Pulmonary artery endothelial cell (primary cell): ENCODE results near the gene BAHCC1. TPM values are rescaled to one million over a fixed set of nuclear protein-coding genes. Genes with fewer than 3 reads are reported as not detected.

Source experiments
- DNase-seq: peaks from one replicate; pipeline ENCODE4 v3.0.0-alpha.2; 2011; ENCODE audit warnings: low read depth, low spot score
- total RNA-seq: library from RNA; depleted of rRNA; stranded (reverse); fragments of >200 nt; gene quantifications from 2 replicates; pipeline ENCODE4 v1.2.3, GENCODE V29; 2014

The BAHCC1 gene
- total RNA-seq, 1 donor from 2014 or later = 2.8 TPM

GRCh38 chr17:81479175-81480071, 84.2 kb downstream of the BAHCC1 start:
- no peak for DNase-seq

DNA sequence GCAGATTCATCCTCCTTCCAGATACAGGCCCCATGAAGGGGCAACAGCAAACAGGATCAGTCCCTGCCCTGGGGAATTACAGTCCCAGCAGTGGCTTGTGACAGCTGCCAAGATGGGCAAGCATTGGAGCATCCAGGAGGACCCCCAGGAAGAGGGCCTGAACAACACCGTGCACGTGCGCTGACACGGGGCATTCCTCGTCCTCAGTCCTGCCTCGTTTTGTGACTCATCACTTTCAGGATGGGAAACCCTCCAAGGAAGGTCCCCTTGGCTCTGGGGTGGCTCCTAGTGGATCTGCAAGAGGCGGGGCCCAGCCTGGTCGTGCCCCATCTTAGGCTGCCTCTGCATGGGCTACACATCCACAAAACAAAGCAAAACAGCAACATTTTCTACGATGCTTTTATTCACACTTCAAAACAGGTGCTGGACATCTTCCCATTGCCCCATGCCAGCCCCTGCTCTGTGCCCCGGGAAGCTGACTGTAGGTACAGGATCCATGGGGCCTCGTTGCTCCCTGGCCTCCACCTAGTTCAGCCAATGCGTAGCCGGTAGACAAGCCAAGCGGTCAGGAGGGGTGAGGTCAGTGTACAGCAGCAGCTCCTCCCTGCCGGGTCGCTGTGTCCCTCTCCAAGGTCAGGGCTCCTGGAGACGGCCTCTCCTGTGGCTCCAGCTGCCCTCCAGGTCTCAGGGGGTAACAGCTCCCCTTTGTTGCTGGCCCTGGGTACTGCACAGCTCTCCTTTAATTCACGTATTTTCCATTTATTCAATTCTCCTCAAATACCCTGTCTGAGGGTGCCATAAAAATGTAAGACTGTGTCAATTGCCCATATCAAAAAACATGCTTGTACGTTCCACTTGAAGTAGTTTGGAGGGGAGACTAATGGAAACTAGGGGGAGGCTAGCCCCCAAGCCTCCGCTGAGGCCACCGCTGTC, 85.1 kb downstream of the BAHCC1 start:
- no peak for DNase-seq

GRCh38 chr17:81481073-81481799, 86.0 kb downstream of the BAHCC1 start:
- DNase-seq = no peak

DNA sequence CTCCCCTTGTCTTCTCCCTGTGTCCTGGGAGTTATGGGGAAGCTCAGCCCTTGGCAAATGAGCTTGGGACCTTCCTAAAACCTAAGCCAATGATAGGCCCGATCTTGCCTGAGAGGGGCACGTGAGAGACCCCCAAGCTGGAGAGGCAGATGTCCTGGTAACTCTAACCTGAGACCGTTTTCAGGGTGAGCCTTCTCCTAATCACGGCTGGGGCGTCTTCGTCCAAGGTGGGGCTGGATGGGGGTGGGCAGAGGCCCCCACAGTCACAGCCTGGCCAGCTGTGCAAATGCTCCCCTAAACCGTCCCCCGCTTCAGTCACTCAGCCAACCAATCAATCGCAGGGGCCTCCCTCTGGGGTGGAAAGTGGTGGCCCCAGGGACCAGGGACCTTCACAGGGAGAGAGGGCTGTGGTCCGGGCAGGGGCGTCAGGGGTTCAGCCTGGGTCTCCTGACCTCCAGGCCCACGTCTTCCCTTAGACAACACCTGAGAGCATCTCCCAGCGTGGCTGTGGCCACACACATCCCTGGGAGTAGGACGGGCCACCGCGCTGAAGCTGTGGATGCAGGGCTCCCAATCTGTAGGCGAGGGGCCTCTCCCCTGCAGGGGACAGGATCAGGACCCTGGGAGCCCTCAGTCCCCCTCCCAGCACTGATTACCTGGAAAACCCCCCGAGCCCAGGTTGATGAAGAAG, 86.7 kb downstream of the BAHCC1 start:
- no peak for DNase-seq

- no peak for DNase-seq
These were observed 87.4 kb downstream of the BAHCC1 start for GRCh38 chr17:81482673-81483072.

GRCh38 chr17:81483085-81483861, 88.0 kb downstream of the BAHCC1 start:
- no peak for DNase-seq

DNA sequence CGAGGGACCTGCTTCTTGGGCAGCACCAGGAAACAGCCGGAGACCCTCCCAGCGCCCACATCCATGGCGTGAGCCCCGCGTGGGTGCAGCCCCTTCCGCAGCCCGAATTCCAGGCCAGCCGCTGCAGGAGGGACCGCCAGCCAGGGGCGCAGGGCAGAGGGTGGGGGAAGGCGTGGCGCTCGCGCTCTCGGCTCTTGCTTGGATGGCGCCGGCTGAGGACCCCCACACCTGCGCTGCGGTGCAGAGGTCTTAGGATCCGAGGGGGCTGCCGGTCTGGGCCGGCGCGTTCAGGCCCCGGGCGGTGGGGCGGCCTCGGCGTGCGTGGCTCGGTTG, 88.6 kb downstream of the BAHCC1 start:
- no peak for DNase-seq

- peak; percentile 27 for DNase-seq
These were observed 89.1 kb downstream of the BAHCC1 start for GRCh38 chr17:81484195-81484979.

- no peak for DNase-seq
These were observed 91.0 kb downstream of the BAHCC1 start for GRCh38 chr17:81486199-81486810.

- DNase-seq = no peak
These were observed 91.8 kb downstream of the BAHCC1 start for GRCh38 chr17:81487089-81487486.

DNA sequence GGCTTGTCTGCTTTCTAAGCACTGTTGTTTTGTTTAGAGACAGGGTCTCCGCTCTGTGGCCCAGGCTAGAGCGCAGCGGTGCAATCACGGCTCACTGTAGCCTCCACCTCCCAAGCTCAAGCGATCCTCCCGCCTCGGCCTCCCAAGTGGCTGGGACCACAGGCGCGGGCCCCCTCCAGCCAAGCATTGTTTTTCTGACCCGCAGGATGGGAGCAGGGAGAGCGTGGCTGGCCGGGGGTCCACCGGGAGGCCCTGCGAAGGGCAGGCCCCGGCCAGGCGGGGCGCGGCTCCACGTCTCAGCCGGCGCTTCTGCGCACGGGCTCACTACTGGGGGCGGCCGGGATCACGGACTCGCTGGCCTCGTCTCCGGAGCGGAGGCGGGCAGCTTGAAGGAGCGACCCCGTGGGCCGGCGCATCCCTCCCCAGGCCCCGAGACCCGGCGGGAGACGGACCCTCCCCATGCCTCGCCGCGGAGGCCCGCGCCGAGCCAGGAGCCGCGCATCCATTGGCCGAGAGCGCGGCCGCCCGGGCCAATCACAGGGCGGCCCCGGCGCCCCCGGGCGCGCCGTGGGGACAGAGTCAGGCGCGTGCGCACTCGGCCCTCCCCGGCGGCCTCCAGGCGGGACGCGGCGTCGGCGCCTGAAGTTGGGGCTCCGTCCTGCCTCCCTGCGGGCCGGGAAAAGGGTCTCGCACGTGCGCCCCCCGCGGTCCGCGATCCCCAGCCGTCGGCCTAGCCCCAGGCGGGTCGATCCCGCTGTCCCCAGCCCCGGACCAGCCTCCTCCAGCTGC, 92.4 kb downstream of the BAHCC1 start:
- DNase-seq = no peak

DNA sequence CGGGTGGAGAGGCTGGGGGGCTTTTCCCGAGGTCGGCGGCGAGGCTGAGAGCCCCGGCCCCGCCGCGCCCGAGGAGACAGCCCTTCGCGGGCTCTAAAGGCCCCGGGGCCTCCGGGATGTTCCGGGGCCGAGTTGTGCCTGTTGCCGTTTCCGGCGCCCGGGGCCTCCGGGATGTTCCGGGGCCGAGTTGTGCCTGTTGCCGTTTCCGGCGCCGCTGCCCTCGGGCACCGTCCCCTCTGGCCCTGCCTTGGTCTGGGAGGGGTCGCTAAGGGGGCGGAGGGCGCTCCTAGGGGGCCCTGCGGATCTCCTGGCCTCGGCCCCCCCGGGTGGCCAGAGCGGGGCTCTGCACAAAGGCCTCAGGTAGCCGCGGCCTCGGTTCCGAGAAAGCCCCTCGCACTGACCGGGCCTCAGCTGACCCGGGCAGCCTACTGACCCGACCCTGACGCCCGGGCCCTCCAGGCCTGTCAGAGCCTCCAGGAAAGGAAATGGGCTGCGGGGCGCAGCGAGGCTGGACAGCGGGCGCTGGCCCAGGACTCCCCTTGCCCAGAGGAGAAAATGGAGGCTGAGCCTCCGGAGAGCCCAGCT, 93.1 kb downstream of the BAHCC1 start:
- DNase-seq = no peak

DNA sequence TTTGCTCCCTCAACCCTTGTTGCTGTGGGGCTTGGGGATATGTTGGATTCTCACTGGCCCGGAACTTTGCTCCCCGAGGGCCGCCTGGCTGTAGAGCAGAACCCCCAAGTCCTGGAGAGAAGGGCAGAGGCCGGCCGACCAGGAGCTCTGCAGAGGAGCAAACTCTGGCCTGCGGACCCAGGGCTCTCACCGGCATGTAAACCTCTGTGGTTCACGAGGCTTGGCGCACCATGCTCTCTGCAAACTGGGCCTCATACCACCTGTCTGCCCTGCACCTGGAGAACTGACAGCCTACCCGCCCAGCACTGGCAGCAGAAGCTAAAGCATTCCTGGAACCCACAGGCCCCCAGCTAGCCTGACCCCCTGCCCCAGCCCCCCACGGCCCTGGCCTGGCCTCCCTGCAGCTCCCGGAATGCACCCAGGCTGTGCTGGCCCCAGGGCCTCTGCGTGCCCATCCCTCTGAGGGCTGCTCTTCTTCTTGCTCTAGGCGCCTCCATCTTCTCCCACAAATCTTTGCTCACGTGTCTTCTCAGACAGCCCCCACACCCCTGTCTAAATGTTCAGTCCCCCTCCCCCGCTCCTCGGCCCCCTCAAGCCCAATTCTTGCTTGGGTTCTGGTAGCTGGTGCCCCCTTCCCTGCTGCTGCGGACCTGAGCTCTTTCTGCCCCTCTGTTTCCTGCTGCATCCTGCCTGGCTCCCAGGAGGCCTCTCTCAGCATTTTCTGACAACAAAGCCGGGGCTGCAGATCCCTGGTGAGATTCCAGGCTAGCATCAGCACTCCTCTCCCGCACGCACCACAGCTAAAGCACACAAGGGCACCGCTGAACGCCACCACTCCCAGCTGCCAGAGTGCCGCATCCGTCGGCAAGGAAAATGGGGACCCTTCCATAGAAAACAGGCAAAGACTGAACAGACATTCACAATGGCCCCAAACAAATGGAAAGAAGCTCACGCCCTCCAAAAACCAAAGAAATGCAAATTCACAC, 94.0 kb downstream of the BAHCC1 start:
- DNase-seq = no peak

DNA sequence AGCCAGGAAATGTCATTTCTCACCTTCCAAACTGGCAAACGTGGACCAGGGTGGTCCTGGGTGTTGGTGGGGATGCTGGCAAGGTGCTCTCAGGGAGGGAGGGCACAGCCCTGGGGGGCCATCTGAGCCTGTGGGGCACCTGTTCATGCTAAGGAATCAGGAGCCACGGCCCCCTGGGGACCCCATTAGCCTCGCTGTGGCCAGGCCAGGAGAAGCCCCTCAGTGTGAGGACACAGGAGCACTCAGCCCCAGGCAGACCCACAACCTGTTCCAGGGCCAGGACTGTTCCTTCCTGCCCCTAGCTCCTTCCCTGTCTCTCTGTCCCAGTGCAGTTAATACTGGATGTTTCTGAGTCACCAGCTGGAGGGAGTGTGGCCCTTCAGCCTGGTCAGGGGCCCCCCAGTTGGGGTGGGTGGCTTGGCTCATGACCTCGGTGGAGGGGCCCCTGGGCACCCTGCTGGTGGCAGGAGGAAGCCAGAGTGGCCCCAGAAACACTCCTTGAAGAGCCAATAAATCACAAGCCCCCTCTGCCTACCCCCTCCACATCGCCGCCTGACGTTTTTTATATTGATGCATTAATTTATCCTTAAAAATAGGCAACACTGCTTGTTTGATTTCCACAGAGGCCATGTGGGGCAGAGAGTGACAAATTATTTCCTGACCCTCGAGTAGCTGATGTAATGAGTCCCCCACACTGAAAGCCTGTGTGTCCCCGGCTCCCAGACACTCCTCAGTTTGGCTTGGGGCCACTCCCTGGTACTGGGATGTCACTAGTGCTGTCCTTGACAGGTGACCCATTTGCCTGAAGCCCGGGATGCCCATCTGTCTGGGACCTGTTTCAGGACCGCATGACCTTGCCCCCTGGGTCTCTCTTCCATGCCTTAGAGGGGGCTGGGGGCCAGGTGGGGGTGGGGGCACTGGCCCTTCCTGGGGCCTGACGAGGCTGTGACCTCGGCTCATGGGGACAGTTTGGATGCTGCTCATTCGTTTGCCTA, 95.0 kb downstream of the BAHCC1 start:
- no peak for DNase-seq

DNA sequence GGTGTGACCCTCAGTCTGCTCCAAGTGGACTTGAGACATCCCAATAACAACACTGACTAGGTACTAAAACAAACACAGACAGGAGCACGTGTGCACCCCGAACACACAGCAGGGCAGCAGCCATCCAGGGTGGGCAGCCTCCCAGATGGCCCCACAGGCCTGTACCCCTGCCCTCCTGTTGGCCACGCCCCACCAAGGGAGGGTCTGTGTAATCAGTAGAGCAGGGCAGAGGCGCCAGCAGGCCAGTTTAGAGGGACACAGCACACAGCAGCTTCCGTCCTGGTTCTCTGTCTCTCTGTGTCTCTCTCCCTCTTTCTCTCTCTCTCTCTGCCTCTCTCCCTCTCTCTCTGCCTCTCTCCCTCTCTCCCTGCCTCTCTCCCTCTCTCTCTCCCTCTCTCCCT, 95.9 kb downstream of the BAHCC1 start:
- no peak for DNase-seq
